ENCODE data around the gene THYN1.
"Not testable (repeated sequence)": the region's sequence is repeated elsewhere in the genome, so short reads cannot be mapped to it uniquely, and the experiment has no call there.

Gene THYN1

DNA sequence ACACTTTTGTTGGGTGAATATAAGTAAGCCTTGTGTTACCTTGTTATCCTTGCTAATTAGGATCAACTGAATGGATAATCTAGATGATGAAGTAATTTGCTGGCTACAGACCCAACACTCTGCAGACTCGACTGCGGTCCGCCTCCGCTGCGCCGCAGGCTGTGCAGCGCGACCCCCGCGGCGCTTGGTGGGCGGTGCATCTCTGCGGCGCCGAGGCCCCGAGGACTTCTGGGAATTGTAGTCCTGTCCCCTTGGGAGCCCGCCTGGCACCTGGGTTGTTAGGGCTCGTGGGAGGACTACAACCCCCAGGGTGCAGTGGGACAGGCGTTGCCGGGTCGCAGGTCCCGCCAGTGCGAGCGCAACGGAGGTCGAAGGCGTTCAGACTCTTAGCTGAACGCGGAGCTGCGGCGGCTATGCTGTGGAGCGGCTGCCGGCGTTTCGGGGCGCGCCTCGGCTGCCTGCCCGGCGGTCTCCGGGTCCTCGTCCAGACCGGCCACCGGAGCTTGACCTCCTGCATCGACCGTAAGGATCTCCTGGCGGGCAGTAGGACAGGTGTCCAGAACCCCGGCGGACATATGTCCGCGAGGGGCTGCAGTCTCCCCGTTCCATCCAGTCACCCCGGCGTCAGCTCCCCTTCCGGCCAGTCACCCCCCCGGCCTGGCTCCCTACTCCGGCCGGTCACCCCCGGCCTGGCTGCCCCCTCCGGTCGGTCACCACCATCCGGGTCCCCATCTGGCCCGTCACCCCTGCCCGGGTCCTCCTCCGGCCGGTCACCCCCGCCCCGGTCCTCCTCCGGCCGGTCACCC, at the start of gene THYN1, which contains the start of gene ACAD8:
Gene THYN1 (minus strand): TSS at position 165 of the 806 bp plus-strand sequence. CDS start 470 bp downstream, outside the sequence.
Gene ACAD8 (plus strand): TSS at position 381 of the 806 bp plus-strand sequence. CDS start 33 bp downstream, at position 414.
- DNase-seq, result peak; percentile 99

DNA sequence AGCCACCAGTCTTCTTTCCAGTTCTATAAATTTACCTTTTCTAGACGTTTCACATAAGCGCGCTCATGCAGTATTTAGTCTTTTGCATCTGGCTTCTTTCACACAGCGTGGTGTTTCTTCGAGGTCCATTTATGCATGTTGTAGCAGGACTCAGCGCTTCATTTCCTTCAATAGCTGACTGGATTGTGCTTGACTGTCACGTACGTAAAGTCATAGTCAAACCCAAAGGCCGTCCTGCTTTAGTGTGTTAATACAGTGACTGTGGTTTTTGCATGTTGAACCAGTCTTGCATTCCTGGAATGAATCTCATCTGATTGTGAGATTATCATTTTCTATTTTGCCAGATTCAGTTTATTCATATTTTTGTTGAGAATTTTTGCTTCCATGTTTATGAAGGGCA, 41.5 kb upstream of the THYN1 start:
- no peak for DNase-seq

DNA sequence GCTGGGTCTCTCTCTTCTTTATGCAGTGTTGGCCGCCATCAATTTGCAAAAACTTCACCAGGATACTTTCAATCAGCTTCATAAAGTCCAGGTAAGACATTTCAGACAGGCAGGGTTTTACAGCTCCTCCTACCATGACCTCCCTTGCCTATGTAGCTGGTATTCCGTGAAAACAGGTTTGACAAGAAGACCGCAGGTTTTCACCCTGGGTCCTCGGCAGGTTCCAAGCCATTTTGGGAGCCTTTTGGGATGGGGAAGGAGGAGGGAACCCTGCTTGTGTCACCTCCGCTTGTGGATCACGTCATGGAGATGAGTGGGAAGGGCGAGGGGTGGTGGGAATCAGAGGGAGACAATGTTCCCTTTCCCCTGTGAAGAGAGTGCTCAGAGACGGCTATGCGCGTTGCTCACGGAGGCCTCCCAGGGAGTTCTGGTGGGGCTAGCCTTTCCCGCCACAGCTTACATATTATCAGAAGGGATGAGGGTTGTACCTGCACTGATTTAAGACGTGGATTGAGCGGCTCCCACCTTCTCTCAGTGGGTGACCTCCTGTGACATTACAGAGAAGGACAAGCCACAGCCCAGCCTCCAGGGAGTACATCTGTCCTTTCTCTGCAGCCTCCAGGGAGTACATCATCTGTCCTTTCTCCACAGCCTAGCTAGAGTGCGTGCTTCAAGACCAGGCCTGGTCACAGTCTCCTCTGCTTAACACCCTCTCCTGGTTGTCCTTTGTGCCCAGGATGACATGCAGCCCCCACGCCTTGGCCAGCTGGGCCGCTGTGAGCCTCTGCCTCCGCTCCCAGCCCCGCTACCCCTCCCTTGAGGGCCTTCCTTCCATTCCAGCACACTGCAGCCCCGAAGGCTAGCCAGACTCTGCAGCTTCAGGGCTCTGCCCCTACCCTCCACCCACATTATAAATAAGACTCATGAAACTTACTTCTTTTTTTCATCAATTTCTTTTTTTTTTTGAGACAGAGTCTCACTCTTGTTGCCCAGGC, 40.3 kb upstream of the THYN1 start:
- no peak for DNase-seq

GRCh38 chr11:134292661-134293060, 39.5 kb upstream of the THYN1 start:
- DNase-seq, result no peak

- DNase-seq, result no peak
These were observed 38.0 kb upstream of the THYN1 start for GRCh38 chr11:134291196-134291595.

- no peak for DNase-seq
These were observed 37.5 kb upstream of the THYN1 start for GRCh38 chr11:134290646-134291045.

GRCh38 chr11:134289789-134290188, 36.6 kb upstream of the THYN1 start:
- DNase-seq, result no peak

- DNase-seq, result no peak
These were observed 36.0 kb upstream of the THYN1 start for GRCh38 chr11:134289167-134289566.

DNA sequence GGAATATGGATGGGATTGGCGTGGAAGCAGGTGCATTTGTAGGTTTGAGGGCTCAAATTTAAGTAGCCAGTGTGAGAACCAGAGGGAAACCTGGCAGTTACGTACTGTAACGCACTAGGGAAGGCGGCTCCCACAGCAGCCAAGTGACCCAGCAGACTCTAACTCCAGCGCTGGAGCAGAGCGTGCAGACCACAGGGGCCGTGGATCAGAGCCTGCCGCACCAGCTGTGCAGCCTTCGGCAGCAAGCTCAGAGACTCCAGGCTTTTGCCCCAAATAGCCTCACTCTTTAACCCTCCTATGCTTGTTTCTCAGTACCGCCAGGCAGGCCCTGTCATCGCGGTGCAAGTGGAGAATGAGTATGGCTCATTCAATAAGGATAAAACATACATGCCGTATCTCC, 35.3 kb upstream of the THYN1 start:
- no peak for DNase-seq

DNA sequence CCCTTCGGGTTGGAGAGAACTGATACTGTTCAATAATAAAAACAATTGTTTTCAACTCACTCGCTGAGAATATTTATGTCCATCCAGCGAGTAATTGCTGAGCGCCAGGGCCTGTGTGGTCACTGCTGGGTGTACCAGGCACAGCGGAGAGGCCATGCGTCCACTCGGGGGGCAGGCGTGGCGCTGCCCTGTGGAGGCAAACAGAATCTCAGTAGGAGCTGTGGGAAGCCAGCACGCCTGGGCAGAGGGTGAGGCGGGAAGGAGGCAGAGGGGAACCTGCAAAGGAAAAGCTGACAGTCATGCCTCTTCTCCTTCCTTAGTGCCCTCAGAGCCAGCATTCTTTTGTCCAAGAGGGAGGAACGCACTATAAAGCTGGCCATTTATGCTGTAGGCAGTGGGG, 34.4 kb upstream of the THYN1 start:
- DNase-seq, result no peak

DNA sequence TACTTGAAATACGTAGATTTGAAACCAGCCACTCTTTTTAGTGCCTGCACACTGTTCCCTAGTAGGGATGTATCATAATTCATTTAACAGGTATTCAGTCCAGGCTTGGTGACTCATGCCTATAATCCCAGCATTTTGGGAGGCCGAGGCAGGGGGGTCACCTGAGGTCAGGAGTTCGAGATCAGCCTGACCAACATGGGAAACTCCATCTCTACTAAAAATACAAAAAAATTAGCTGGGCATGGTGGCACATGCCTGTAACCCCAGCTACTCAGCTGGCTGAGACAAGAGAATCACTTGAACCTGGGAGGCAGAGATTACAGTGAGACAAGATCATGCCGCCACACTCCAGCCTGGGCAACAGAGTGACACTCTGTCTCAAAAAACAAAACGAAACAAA, 31.2 kb upstream of the THYN1 start:
- DNase-seq, result not testable (repeated sequence)

DNA sequence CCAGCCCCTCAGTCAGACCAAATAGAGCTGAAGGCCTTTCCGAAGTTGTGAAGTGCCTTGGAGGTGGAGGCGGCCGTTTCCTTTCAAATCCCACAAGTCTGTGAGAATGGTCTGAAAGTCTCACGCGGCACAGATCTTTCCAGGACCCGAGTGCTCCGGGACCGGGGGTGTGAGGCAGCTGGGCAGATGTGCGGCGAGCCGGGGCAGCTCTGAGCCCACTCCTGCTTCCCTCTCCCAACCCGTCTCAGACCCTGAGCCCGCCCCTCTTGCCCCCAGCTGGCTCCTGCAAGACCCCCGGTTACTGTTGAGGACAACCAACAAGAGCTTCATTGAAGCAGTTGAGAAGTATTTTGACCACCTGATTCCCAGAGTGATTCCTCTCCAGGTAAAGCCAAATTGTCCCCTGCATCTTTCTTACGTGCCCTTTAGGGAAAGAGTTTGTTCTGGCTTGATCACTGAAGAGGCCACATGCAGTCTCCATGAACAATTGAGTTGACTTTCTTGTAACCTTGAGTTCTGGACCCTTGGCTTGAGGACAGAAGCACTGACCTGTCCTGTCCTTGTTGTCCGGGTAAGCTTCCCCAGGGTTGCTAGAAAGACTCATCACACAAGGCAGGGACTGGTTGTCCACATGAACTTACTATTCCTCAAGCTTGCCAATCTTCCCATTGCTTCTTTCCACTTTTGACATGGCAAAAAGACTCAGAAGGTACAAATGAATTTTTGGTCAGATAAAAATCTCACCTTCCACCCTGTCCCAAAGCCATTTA, 30.5 kb upstream of the THYN1 start:
- DNase-seq, result no peak

- DNase-seq, result no peak
These were observed 29.2 kb upstream of the THYN1 start for GRCh38 chr11:134282121-134283045.

- not testable (repeated sequence) for DNase-seq
These were observed 28.5 kb upstream of the THYN1 start for GRCh38 chr11:134281635-134282034.

DNA sequence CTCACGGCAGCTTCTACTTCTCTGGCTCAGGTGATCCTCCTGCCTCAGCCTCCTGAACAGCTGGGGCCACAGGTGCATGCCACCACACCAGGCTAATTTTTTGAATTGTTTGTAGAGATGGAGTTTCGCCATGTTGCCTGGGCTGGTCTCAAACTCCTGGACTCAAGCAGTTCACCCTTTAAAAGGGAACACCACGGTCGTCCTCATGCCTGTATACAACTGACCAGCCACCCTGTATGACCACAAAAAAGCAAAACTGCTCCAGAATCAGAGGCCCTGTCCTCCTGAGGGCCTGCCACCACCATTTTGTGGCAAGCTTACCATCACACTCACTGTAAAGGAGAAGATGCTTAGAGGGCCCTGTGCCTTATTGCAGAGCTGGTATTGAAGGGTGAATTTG, 25.2 kb upstream of the THYN1 start:
- DNase-seq, result no peak

DNA sequence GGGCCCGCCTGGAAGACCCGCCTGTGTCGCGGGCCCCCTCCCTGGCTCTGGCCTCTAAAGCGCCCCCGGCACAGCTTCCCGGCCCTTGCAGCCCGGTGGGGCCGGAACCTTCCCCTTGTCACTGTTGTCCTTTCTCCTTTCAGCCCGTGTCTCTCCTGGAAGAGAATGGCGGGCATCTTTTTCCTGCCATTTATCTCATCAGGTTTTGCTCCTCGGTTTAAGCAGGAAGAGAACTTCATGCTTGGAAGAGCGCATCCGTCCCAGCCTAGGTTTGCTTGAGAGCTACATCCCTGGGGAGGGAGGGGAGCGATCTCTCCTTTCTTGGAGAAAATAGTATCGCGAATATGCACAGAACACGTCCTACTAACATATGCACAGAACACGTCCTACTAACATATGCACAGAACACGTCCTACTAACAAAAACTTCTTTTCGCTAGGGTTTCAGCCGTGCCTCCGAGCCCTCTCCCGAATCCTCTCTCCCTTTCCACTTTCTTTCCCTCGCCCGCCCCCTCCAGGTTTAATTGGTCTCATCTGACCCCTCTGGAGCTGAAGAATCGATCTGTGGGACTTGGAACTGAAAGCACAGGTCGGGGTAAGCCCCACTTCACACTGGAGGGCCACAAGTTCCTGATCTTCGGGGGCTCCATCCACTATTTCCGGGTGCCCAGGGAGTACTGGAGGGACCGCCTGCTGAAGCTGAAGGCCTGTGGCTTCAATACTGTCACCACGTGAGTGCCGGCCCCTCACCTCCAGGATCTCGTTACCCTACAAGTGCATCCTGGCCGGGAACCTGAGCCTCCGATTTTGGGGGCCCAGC, 24.2 kb upstream of the THYN1 start:
- no peak for DNase-seq

GRCh38 chr11:134276396-134277182, 23.4 kb upstream of the THYN1 start:
- no peak for DNase-seq

DNA sequence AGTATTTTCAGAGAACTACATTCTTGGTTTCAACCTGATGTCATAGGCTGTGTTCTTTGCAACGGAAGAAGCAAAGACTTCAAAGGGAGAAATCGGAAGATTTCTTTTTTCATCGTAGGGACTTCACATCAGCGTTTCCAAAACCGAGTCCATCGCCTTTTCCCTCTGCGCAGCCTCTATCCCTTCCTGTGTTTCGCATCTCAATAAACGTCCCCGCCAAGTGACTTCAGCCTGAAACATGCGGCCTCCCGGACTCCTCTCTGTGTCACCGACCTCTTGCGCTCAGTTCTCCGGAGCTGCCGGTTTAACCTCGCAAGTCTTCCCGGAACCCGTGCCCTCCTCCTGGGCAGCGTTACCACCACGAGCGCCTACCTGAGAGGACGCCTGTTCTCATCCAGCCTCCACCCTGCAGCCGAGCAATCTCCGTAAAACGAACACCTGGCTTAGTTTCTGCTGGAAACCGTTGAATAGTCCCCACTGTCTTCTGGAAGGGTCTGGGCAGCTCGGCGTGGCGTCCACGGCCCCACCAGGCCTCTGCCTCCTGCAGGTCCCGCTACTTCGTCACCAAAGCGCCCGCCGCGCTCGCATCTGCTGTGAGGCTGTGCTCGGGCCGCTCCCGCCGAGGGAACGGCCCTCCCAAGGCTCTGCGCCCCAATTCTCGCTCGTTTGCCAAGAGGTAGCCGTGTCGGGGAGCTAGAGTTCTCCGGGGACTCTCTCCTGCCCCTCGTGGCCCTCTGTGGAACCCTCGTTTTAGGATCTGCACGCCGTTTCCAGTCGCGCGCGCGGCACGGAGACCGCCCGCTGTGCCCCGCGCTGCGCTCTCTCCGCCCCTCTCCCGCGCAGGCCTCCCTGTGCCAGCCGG, 22.6 kb upstream of the THYN1 start, which contains the start of gene GLB1L3:
Gene GLB1L3 (plus strand): TSS at position 846 of the 862 bp plus-strand sequence. CDS start 362 bp downstream, outside the sequence.
- DNase-seq, result peak; percentile 66

- DNase-seq, result no peak
These were observed 22.0 kb upstream of the THYN1 start for GRCh38 chr11:134275188-134275533.

Data from NCI-H345 (cell line).